ENCODE results near the gene PCNX3.

The PCNX3 gene

GRCh38 chr11:65580756-65581155 lies 34.8 kb upstream of the PCNX3 start:
- DNase-seq: no peak

GRCh38 chr11:65581928-65582327 lies 33.6 kb upstream of the PCNX3 start:
- no peak for DNase-seq

- DNase-seq: no peak
Measured at GRCh38 chr11:65583589-65583988, 32.0 kb upstream of the PCNX3 start.

- DNase-seq: no peak
Measured at GRCh38 chr11:65584106-65584505, 31.5 kb upstream of the PCNX3 start.

- DNase-seq: no peak
Measured at GRCh38 chr11:65584723-65585171, 30.8 kb upstream of the PCNX3 start.

GRCh38 chr11:65585396-65586246 lies 30.0 kb upstream of the PCNX3 start:
- DNase-seq: no peak

- DNase-seq: no peak
Measured at GRCh38 chr11:65586247-65586630, 29.3 kb upstream of the PCNX3 start.

- DNase-seq: no peak
Measured at GRCh38 chr11:65586676-65587075, 28.9 kb upstream of the PCNX3 start.

GRCh38 chr11:65588199-65589054 lies 27.1 kb upstream of the PCNX3 start:
- DNase-seq: no peak

- no peak for DNase-seq
Measured at GRCh38 chr11:65589444-65590239, 25.9 kb upstream of the PCNX3 start.

- peak; percentile 79 for DNase-seq
Measured at GRCh38 chr11:65590240-65590738, 25.3 kb upstream of the PCNX3 start.

GRCh38 chr11:65591939-65592857 lies 23.4 kb upstream of the PCNX3 start:
- peak; percentile 77 for DNase-seq

GRCh38 chr11:65592858-65593517 lies 22.6 kb upstream of the PCNX3 start:
- DNase-seq: no peak

GRCh38 chr11:65593518-65594414 lies 21.8 kb upstream of the PCNX3 start:
- no peak for DNase-seq

GRCh38 chr11:65595131-65595530 lies 20.4 kb upstream of the PCNX3 start:
- DNase-seq: no peak

- DNase-seq: no peak
Measured at GRCh38 chr11:65595543-65596281, 19.9 kb upstream of the PCNX3 start, which contains the start of gene KCNK7. Gene KCNK7 (minus strand): TSS chr11:65595800. CDS start chr11:65595772, 28 bp downstream.

GRCh38 chr11:65596520-65596919 lies 19.1 kb upstream of the PCNX3 start:
- DNase-seq: no peak

GRCh38 chr11:65598258-65598699 lies 17.3 kb upstream of the PCNX3 start:
- no peak for DNase-seq
